NCI-H460 (cell line): ENCODE data around the gene B4GALT5. TPM values are rescaled to one million over a fixed set of nuclear protein-coding genes. Genes with fewer than 3 reads are reported as not detected.

Experiments
- DNase-seq: peaks from one replicate; pipeline ENCODE4 v3.0.0-alpha.2; 2016; ENCODE audit warnings: low read depth; ENCODE audit errors: extremely low read depth
- total RNA-seq: library from RNA; depleted of rRNA; stranded (reverse); fragments of >200 nt; shearing (Covaris generic); gene quantifications from 2 replicates; pipeline ENCODE4 v1.2.3, GENCODE V29; 2014

B4GALT5 gene
- total RNA-seq, 1 experiment from 2014 or later = 16.4 TPM

DNA sequence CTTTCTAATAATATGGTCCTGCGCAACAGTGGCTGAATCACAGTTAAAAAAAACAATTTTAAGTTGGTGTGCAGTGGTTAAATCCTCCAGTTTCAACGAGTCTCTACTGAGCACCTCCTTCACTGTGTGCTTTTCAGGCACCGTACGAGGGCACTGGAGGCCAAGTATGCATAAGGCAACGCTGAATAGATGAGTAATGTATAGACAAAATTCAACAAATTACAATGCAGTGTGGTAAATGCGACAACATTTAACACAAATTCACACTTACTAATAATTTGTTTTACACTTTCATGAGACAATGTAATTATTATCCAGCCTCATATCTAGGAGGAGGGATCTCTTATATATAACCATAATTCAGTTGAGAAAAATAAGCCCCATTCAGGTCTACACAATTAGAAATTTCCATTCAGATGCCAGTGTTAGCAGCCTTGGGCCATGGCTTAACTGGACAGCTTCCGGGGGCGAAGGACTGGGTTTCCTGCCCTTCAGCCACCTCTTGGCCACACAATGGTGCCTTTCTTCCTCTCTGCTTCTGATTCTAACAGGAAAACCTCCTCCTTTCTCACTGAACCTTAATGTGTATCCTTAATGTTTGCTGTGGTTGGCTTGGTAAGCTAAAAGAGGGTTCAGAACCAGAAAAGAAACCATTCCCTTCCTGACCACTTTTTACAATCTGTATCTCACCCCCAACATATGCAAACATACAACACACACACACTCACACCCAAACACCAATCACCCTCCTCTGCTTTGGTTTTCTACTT lies 51.9 kb downstream of the B4GALT5 start:
- DNase-seq = no peak

GRCh38 chr20:49660912-49661311 lies 52.8 kb downstream of the B4GALT5 start:
- no peak for DNase-seq

- DNase-seq = no peak
Measured at GRCh38 chr20:49659056-49659455, 54.6 kb downstream of the B4GALT5 start.

GRCh38 chr20:49658508-49658907 lies 55.2 kb downstream of the B4GALT5 start:
- no peak for DNase-seq

DNA sequence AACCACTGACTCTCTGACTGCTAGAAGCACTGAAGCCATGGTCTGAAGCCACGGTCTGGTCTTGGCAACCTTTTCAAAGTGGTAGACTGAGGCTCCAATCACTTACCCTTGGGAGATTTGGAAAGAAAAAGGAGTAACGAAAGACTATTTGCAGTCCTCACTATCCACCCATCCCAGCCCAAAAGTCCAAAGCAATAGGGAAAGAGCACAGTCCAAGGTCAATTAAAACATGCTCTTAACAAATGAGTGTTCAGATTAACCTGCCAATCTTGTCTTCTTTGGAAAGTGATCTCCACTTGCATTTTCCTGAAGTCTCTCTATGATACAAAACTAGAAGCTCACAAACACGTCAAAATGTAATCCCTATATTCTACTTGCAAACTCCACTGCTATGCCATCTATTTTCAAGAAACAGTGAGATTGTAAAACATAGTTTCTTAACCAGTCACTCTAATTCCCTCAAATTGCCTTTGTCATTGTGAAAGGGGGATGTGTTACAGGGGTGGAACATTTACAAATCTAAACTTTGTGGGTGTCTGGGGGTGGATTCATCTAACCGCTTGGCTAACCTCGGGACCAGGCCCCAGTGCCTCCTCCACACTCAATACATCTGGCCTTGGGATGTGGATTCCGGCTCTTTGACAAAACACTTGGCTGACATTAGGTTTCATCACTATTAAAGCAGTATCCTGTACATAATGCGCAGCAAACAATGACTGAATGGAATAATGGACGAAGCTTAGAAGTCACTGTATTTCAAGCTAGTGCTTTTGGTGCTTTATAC lies 56.4 kb downstream of the B4GALT5 start:
- no peak for DNase-seq

DNA sequence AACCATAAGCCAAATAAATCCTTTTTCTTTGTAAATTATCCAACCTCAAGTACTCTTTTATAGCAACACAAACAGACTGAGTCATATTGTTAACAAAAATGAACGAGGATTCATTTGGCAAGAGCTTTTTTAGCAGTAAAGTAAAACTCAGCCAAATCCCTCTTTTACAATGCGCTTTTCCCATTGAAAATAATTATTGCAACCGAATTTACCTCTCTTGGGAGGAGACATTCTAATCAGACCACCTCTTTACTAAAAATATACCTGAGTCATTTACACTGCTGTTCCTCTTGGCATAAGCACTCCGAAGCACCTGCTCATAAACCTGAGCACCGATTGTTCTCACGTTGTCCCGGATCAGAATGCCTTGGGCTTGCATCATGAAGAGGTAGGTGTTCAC lies 57.4 kb downstream of the B4GALT5 start:
- no peak for DNase-seq

DNA sequence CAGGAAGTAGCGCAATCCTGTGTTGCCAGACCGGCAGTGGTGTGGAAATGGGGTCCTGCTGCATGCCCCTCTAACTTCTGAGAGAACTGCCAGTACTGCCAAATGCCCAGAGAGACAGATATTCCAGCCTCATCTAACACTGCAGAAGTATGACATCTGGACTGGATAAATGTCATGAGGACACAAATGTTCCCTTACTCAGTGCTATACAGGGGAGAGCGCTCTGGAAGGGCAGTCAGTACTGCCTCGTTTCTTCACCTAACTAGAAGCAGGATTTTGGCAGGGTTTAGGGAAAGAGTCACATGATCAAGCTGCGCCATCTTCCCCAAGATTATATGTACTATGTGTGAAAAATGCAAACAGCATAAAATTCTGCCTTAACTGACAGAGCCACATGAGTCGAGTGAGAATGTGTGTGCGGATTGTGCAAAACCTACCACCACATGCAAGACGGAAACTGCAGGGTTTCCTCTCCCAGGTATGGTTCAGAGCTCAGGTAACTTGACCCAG lies 59.7 kb downstream of the B4GALT5 start:
- no peak for DNase-seq

DNA sequence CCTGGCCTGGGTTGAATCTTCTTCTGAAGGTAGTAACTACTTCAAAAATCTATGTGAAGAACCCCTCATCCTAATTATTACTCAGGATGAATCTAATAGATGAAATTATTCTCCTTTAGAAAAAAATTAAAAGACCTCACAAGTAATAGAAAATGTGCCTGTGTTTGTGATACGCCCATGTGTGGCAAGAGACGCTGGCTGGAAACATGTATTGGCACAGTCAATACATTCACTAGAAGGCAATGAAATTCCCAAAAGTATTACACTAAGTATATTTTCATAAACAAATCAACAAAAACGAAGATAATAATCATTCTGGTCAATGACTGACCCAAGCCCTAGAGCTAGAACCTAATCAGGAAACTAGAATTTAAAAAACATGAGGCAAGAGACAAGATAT lies 64.0 kb downstream of the B4GALT5 start:
- no peak for DNase-seq

- DNase-seq = no peak
Measured at GRCh38 chr20:49647550-49647949, 66.1 kb downstream of the B4GALT5 start.

GRCh38 chr20:49646528-49646927 lies 67.2 kb downstream of the B4GALT5 start:
- DNase-seq = no peak

- DNase-seq = no peak
Measured at GRCh38 chr20:49646126-49646525, 67.6 kb downstream of the B4GALT5 start.

DNA sequence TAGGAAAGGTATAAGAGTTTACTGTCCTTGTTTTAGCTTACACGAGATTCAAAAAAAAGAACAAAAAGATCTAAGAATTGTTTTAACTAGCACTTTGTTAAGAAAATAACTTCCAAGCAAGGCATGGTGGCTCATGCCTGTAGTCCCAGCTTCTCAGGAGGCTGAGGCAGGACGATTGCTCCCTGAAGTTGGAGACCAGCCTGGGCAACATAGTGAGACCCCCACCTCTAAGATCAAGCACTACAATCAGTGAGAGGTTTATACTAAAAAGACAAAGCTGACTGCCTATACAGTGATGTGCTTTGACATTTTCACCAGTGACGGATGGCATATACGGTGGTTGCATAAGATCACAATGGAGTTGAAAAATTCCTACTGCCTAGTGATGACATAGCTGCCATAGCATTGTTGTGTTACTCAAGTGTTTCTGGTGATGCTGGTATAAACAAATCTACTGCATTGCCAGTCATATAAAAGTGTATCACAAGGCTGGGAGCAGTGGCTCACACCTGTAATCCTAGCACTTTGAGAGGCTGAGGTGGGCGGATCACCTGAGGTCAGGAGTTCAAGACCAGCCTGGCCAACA lies 68.6 kb downstream of the B4GALT5 start:
- no peak for DNase-seq

- no peak for DNase-seq
Measured at GRCh38 chr20:49642816-49643215, 70.9 kb downstream of the B4GALT5 start.

GRCh38 chr20:49641683-49642656 lies 71.7 kb downstream of the B4GALT5 start:
- no peak for DNase-seq

GRCh38 chr20:49637046-49637637 lies 76.5 kb downstream of the B4GALT5 start:
- DNase-seq = no peak

GRCh38 chr20:49636447-49636846 lies 77.2 kb downstream of the B4GALT5 start:
- DNase-seq = no peak

- DNase-seq = no peak
Measured at GRCh38 chr20:49635866-49636265, 77.8 kb downstream of the B4GALT5 start.

DNA sequence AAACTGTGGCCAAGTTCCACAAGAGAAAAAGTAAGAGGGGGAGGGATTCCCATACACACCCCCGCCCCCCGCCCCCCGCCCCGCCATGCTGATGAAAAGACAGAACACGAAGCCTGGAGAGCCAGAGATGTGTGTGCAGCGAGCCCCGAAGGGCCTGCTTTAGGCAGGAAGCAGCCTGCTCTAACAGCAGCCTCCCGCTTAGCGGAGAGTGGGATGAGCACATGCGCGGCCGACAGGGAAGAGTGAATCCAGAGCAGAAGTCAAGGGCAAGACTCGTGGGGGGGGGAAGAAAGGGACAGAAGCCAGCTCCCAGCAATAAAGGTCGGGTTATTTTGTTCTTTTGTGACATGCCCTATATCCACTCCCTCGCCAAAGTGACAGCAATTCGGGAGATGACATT lies 78.5 kb downstream of the B4GALT5 start:
- no peak for DNase-seq

DNA sequence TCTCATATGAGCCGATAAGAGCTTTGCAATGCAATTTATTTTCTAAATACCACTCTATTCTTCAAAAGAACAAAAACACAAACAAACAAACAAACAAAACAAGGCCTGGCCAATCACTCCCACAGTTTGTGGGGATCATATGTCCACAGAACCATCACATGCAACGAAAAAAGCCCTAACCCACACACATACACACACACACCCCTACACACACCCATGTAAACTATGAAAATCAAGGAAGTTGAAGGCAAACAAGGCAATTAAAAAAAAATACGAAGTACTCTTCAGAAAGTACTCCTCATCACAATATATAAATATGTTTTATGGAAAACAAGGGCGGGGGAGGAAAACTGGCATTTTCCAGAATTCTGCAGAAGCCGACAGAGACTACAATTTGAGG lies 79.6 kb downstream of the B4GALT5 start:
- no peak for DNase-seq

- DNase-seq = no peak
Measured at GRCh38 chr20:49633643-49634042, 80.0 kb downstream of the B4GALT5 start.
